Endothelial cell of umbilical vein (primary cell): ENCODE results near the gene PTPDC1. TPM values are rescaled to one million over a fixed set of nuclear protein-coding genes. Genes with fewer than 3 reads are reported as not detected.

Experiments used
- BruUV-seq: library from RNA; stranded (reverse); fragments of 400-500 nt; replicated peaks from 2 replicates; lab custom pipeline; 2021; lab: Mats Ljungman, UMichigan
- CTCF ChIA-PET: fragments of 300-600, 350-600 bp; sonication (Branson Sonifier 250); formaldehyde crosslinking; loops from one replicate; lab custom pipeline; 2021; ENCODE audit warnings: antibody characterized with exemption, inconsistent platforms; lab: Charles Lee
- POLR2A ChIA-PET: fragments of 300-600, 350-600 bp; sonication (Branson Sonifier 250); formaldehyde crosslinking; loops from one replicate; lab custom pipeline; 2021; ENCODE audit warnings: antibody characterized with exemption, inconsistent platforms; lab: Charles Lee
- DNase-seq: peaks from one replicate; pipeline ENCODE4 v3.0.0-alpha.2; 2011; ENCODE audit warnings: low read depth, low spot score
- FAIRE-seq: peaks from 2 replicates; lab custom pipeline; 2011; peaks lifted over from hg19 to GRCh38; lab: Jason Lieb, UNC
- H2AFZ ChIP-seq: 2 replicates; pipeline ENCODE4 v1.6.0; 2012; ENCODE audit warnings: low read depth, low read length, control low read depth, inconsistent platforms
- H3K27ac ChIP-seq: 2 replicates; pipeline ENCODE4 v1.5.1; 2011; ENCODE audit warnings: low read depth, mild to moderate bottlenecking, control low read depth, low read length, moderate library complexity; ENCODE audit not compliant: insufficient read depth
- H3K27me3 ChIP-seq, 2 experiments: 2 replicates each; pipeline versions ENCODE4 v1.6.0 to v1.6.1; 2011; ENCODE audit warnings: low read length in 2 of 2, mixed read lengths in 1 of 2; ENCODE audit not compliant: control insufficient read depth in 2 of 2, insufficient read depth in 2 of 2
- H3K36me3 ChIP-seq, 2 experiments: 2 replicates in 1 of 2; 3 replicates in 1 of 2; pipeline ENCODE4 v1.5.1; 2011; ENCODE audit warnings: low read length in 2 of 2, mild to moderate bottlenecking in 1 of 2, moderate library complexity in 1 of 2; ENCODE audit not compliant: control insufficient read depth in 2 of 2, insufficient read depth in 2 of 2; ENCODE audit errors: extremely low read depth in 1 of 2
- H3K4me1 ChIP-seq: 3 replicates; pipeline ENCODE4 v1.5.1; 2011; ENCODE audit warnings: mild to moderate bottlenecking, low read length; ENCODE audit not compliant: control insufficient read depth, insufficient read depth; ENCODE audit errors: extremely low read depth
- H3K4me2 ChIP-seq: 2 replicates; pipeline ENCODE4 v1.6.1; 2011; ENCODE audit warnings: low read length, control low read depth, mixed read lengths; ENCODE audit not compliant: insufficient read depth
- H3K4me3 ChIP-seq, 3 experiments: fragments of 200-600 bp in 1 of 3; sonication (generic), shearing (Covaris generic) in 1 of 3; replicated peaks in 1 of 3; 2 replicates each; pipeline ENCODE4 v1.5.1; 2011 to 2016; ENCODE audit warnings: control low read depth in 3 of 3, low read length in 3 of 3, mild to moderate bottlenecking in 2 of 3, inconsistent platforms in 1 of 3, low read depth in 1 of 3, moderate library complexity in 1 of 3; ENCODE audit not compliant: insufficient read depth in 1 of 3
- H3K79me2 ChIP-seq: 2 replicates; pipeline ENCODE4 v1.6.0; 2012; ENCODE audit warnings: low read length, inconsistent platforms; ENCODE audit not compliant: control insufficient read depth, insufficient read depth
- H3K9ac ChIP-seq: replicated peaks from 2 replicates; pipeline ENCODE3; 2011; ENCODE audit warnings: low read length, control low read depth; ENCODE audit not compliant: insufficient read depth; ENCODE audit errors: extremely low read depth
- H3K9me1 ChIP-seq: replicated peaks from 3 replicates; pipeline ENCODE4 v1.6.0; 2011; ENCODE audit warnings: mild to moderate bottlenecking, low read length; ENCODE audit not compliant: control insufficient read depth, insufficient read depth; ENCODE audit errors: extremely low read depth
- H3K9me3 ChIP-seq: replicated peaks from 2 replicates; pipeline ENCODE4 v1.5.1; 2012; ENCODE audit warnings: low read length, inconsistent platforms; ENCODE audit not compliant: control insufficient read depth, insufficient read depth
- H4K20me1 ChIP-seq: replicated peaks from 2 replicates; pipeline ENCODE3; 2011; ENCODE audit warnings: mild to moderate bottlenecking, low read length; ENCODE audit not compliant: control insufficient read depth, insufficient read depth; ENCODE audit errors: extremely low read depth
- CTCF ChIP-seq, 2 donors: IDR thresholded peaks; 1 replicate in 1 of 2; 2 replicates in 1 of 2; pipeline ENCODE4 v1.5.1; 2011; ENCODE audit warnings: low read length in 2 of 2, mild to moderate bottlenecking in 2 of 2, moderate library complexity in 2 of 2, control low read depth in 1 of 2, inconsistent platforms in 1 of 2, low read depth in 1 of 2; ENCODE audit not compliant: insufficient read depth in 1 of 2; ENCODE audit errors: extremely low read depth in 1 of 2
- EZH2 ChIP-seq: IDR thresholded peaks from 2 replicates; pipeline ENCODE4 v1.6.1; 2012; ENCODE audit warnings: borderline replicate concordance, low read depth, mild to moderate bottlenecking, moderate library complexity, low read length, inconsistent platforms; ENCODE audit not compliant: severe bottlenecking
- FOS ChIP-seq: IDR thresholded peaks from 2 replicates; pipeline ENCODE4 v1.6.1; 2011; ENCODE audit warnings: mild to moderate bottlenecking, low read length, moderate library complexity, borderline replicate concordance; ENCODE audit not compliant: insufficient read depth
- GATA2 ChIP-seq: IDR thresholded peaks from 2 replicates; pipeline ENCODE4 v1.7.0; 2011; ENCODE audit warnings: low read depth, mild to moderate bottlenecking, moderate library complexity, mixed read lengths, low read length; ENCODE audit not compliant: insufficient read length, insufficient read depth
- JUN ChIP-seq: IDR thresholded peaks from 2 replicates; pipeline ENCODE4 v1.6.1; 2011; ENCODE audit warnings: borderline replicate concordance, low read depth; ENCODE audit not compliant: insufficient read length, insufficient read depth
- MAX ChIP-seq: IDR thresholded peaks from 2 replicates; pipeline ENCODE4 v1.6.1; 2011; ENCODE audit not compliant: insufficient read depth, insufficient read length
- MYC ChIP-seq: IDR thresholded peaks from one replicate; pipeline ENCODE4 v1.6.1; 2011; ENCODE audit warnings: mild to moderate bottlenecking, low read depth, low read length
- POLR2A ChIP-seq: IDR thresholded peaks from 2 replicates; pipeline ENCODE4 v1.6.1; 2012; ENCODE audit warnings: low read depth, mild to moderate bottlenecking, control low read depth, low read length
- POLR2AphosphoS5 ChIP-seq: IDR thresholded peaks from 2 replicates; pipeline ENCODE4 v1.6.1; 2012; ENCODE audit warnings: low read depth, mild to moderate bottlenecking, control low read depth, low read length, moderate library complexity; ENCODE audit not compliant: insufficient read depth
- dilution Hi-C: fragments of 300-500 bp; cut with MboI; formaldehyde crosslinking; loops from one replicate; pipeline ENCODE4 v1.15.0; 2019; ENCODE audit warnings: low sequenced_read_pairs; ENCODE audit not compliant: extremely low pct_ligation_motif_present
- intact Hi-C: fragments of 100-400 bp; cut with micrococcal nuclease; formaldehyde crosslinking; loops from one replicate; pipeline ENCODE4 v1.10.0; 2022
- polyA plus RNA-seq, 4 experiments: library from polyadenylated mRNA; depleted of rRNA in 3 of 4; stranded (reverse) in 3 of 4; unstranded in 1 of 4; fragments of >200 nt; gene quantifications; 2 replicates each; pipeline versions ENCODE4 v1.2.1 to v1.2.3, GENCODE V29; 2011 to 2012; ENCODE audit warnings: missing spikeins in 1 of 4
- total RNA-seq: library from RNA; stranded (reverse); gene quantifications from 2 replicates; pipeline ENCODE4 v1.2.3, GENCODE V29; 2021

PTPDC1 gene
- total and polyA plus RNA-seq, 2 donors (not counting 3 experiments of a cell fraction or from before 2014, with no cell fraction given): 4.3 to 9.1 TPM

GRCh38 chr9:94110821-94111252, 26.6 kb downstream of the PTPDC1 start:
- Histone ChIP-seq H2AFZ (no peak overlapping the region), H3K4me1 (peaks cover 2% of the 10 kb centered on the region), H3K27ac (no peak overlapping the region), H3K4me2 (no peak overlapping the region), H3K4me3 (no peak overlapping the region), H3K79me2 (no peaks in the 10 kb centered on the region), H3K9ac (no peak overlapping the region), H3K36me3 (no peaks in the 10 kb centered on the region), H4K20me1 (no peaks in the 10 kb centered on the region), H3K9me3 (no peaks in the 10 kb centered on the region), H3K9me1 (no peaks in the 10 kb centered on the region), H3K27me3 (no peaks in the 10 kb centered on the region)
- no TSS peak for BruUV-seq
- CTCF ChIA-PET: interaction anchor here (0.8 to 1.4 kb wide), 3 partner anchors 13 to 103 kb away, joined by 3 to 4 read pairs (median 3); no protein-coding TSS in a partner anchor
- DNase-seq (no peak), FAIRE-seq (no peak)
- dilution Hi-C loops: no loop called here
- intact Hi-C loops: no loop called here
- TF ChIP-seq EZH2 (no peak), GATA2 (no peak), MAX (no peak)
- POLR2A ChIA-PET: no interaction called here

- dilution Hi-C loops (no loop called here), intact Hi-C loops (no loop called here)
- TF ChIP-seq JUN (no peak), MYC (no peak), CTCF (IDR thresholded peaks at IDR 0.05; ENCODE audit: extremely low read depth in 1 of 2, insufficient read depth in 1 of 2, low read depth in 1 of 2, low read length in 2 of 2) (no peak), POLR2AphosphoS5 (no peak), GATA2 (no peak), EZH2 (no peak), MAX (no peak), FOS (no peak), POLR2A (no peak)
- no peak overlapping the region for H3K4me3 ChIP-seq
- no peaks in the 10 kb centered on the region for H3K9me1 ChIP-seq
- DNase-seq (no peak), FAIRE-seq (no peak)
- H3K27ac ChIP-seq: no peak overlapping the region
- H3K36me3 ChIP-seq: no peaks in the 10 kb centered on the region
- no peaks in the 10 kb centered on the region for H3K27me3 ChIP-seq
- no peak overlapping the region for H3K4me2 ChIP-seq
- CTCF ChIA-PET: interaction anchor here (0.8 to 1.1 kb wide), 2 partner anchors 98 to 102 kb away, joined by 3 read pairs; no protein-coding TSS in a partner anchor
- no peak overlapping the region for H3K9ac ChIP-seq
- H4K20me1 ChIP-seq: no peaks in the 10 kb centered on the region
- H3K9me3 ChIP-seq: no peaks in the 10 kb centered on the region
- POLR2A ChIA-PET: no interaction called here
- no TSS peak for BruUV-seq
- peaks cover 2% of the 10 kb centered on the region for H3K4me1 ChIP-seq
- H2AFZ ChIP-seq: no peak overlapping the region
- H3K79me2 ChIP-seq: no peaks in the 10 kb centered on the region
Measured at GRCh38 chr9:94111446-94111845, 27.2 kb downstream of the PTPDC1 start.
